Prostate gland (tissue), 2 donors: ENCODE results near the gene TMEM108.

Experiments used
- POLR2A ChIP-seq: fragments of 450-650 bp; IDR thresholded peaks from one replicate; pipeline ENCODE4 v1.6.1; 2016; ENCODE audit warnings: antibody characterized with exemption, mild to moderate bottlenecking
- POLR2AphosphoS5 ChIP-seq: sonication (generic); formaldehyde crosslinking; IDR thresholded peaks from one replicate; pipeline ENCODE4 v1.6.1; 2017; ENCODE audit warnings: antibody characterized with exemption
- TF ChIP-seq, protein P1 (sequence below), 4 experiments: fragments of 200-600 bp in 2 of 4; fragments of 450-650 bp in 2 of 4; sonication (generic) in 2 of 4; IDR thresholded peaks; 1 replicate in 3 of 4; 2 replicates in 1 of 4; pipeline ENCODE4 v1.5.1; 2016 to 2019; ENCODE audit warnings: antibody characterized with exemption in 4 of 4, mild to moderate bottlenecking in 2 of 4, moderate library complexity in 2 of 4

DNA sequence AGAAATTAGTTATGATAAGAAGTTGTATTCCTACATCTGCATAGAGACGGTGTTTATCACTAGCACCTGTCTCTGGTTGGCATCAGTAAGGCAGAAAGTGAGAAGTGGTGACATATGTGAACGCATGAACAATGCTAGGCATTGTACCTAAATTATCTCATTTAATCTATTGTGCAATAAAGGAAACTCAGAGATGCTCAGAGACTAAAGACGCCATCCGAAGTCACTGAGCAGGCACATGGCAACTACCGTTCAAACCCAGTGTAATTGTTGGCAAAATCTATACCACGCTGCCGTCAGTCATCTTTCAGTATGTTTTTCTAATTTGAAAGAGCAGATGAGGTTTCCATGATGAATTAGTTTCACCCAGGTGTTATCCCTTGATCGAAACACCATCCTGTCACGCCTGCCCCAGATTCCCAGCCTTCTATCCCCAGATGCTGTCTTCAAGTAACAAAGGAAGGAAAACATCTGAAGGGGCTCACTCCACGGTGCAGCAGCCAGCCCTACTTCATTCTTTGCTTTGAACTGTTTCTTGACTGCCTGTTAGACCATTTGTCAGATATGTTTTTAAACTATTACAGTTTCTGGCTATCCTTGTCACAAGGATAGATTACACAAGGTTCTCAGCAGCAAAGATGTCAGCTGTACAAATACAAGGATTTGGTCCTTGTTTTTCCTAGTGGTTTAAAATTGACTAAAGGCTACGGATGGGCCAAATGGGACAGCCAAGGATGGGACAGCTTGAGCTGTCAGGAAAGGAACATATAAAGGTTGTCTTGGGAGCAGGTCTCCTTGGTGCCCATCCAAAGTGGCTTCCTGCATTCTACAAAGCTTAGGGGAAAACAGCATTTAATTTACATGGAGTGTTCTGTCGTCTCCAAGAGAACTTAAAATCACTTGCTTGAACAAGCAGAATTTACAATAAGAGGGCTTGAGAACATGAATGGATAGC, 99.1 kb downstream of the TMEM108 start:
- TF ChIP-seq, protein P1, sequence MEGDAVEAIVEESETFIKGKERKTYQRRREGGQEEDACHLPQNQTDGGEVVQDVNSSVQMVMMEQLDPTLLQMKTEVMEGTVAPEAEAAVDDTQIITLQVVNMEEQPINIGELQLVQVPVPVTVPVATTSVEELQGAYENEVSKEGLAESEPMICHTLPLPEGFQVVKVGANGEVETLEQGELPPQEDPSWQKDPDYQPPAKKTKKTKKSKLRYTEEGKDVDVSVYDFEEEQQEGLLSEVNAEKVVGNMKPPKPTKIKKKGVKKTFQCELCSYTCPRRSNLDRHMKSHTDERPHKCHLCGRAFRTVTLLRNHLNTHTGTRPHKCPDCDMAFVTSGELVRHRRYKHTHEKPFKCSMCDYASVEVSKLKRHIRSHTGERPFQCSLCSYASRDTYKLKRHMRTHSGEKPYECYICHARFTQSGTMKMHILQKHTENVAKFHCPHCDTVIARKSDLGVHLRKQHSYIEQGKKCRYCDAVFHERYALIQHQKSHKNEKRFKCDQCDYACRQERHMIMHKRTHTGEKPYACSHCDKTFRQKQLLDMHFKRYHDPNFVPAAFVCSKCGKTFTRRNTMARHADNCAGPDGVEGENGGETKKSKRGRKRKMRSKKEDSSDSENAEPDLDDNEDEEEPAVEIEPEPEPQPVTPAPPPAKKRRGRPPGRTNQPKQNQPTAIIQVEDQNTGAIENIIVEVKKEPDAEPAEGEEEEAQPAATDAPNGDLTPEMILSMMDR (IDR thresholded peaks at IDR 0.05), result no peak
- TF ChIP-seq POLR2A (no peak), POLR2AphosphoS5 (no peak)
